ENCODE measurements around the gene PTPRE. TPM values are rescaled to one million over a fixed set of nuclear protein-coding genes. Genes with fewer than 3 reads are reported as not detected.

The PTPRE gene
- total and polyA plus RNA-seq, 2 of the 4 experiments (the other 2 are of a cell fraction), result 0.34 to 0.54 TPM

GRCh38 chr10:127925471-127926207, 18.7 kb downstream of the PTPRE start:
- WGBS, 2 experiments (ENCODE audit: extremely low coverage in 2 of 2, insufficient read length in 1 of 2), result 100% methylated on average over 2 of the region's 6 CpGs; no CpG with 5 or more reads in 1 of the 2 experiments
- BruUV-seq (replicated peaks), result no TSS peak

More at GRCh38 chr10:127925471-127926207, 18.7 kb downstream of the PTPRE start:
- ChIA-PET POLR2A (ENCODE audit: unreplicated experiment) (no interaction called here), CTCF (interaction anchor here (0.8 kb wide), 1 partner anchor 8 kb away, joined by 3 read pairs; no protein-coding TSS in a partner anchor)
- Histone ChIP-seq H3K14ac (replicated peaks; ENCODE audit: low read depth, low read length) (no peak overlapping the region), H3K27me3 (ENCODE audit: control insufficient read depth, insufficient read depth, low read length) (no peaks in the 10 kb centered on the region), H3K79me1 (ENCODE audit: low read depth in 1 of 2, low read length in 2 of 2) (no peaks in the 10 kb centered on the region), H3K27ac (ENCODE audit: insufficient read depth, low read length) (no peak overlapping the region), H2AK5ac (ENCODE audit: low read depth, low read length) (no peak overlapping the region), H3K4me3 (ENCODE audit: insufficient read depth, low read depth, low read length) (no peak overlapping the region), H4K20me1 (ENCODE audit: insufficient read depth, low read length) (no peaks in the 10 kb centered on the region), H3K18ac (ENCODE audit: low read depth, low read length) (no peak overlapping the region), H2AK9ac (replicated peaks; ENCODE audit: low read depth, low read length, poor library complexity) (no peak overlapping the region), H2BK20ac (ENCODE audit: low read depth, low read length) (no peak overlapping the region), H3K4me2 (ENCODE audit: low read depth, low read length) (no peak overlapping the region), H2BK15ac (ENCODE audit: low read depth, low read length) (no peak overlapping the region), H3K23ac (ENCODE audit: low read depth, low read length) (no peak overlapping the region), H3K4me1 (ENCODE audit: control insufficient read depth, insufficient read depth, low read length) (peaks cover 3% of the 10 kb centered on the region; the same call in 1 of the 2 replicates), H4K5ac (ENCODE audit: low read depth, low read length) (no peak overlapping the region), H2BK120ac (ENCODE audit: low read depth, low read length) (no peak overlapping the region), H3K9me3 (ENCODE audit: control insufficient read depth, insufficient read depth, low read length) (no peaks in the 10 kb centered on the region), H2BK5ac (ENCODE audit: low read depth, low read length, poor library complexity, severe bottlenecking) (no peak overlapping the region), H3K9me1 (ENCODE audit: insufficient read depth, low read length) (no peaks in the 10 kb centered on the region), H3K4ac (ENCODE audit: low read depth, low read length) (no peak overlapping the region), H4K91ac (ENCODE audit: insufficient read depth, low read depth, low read length) (no peak overlapping the region), H2AFZ (replicated peaks; ENCODE audit: low read length, poor library complexity) (no peak overlapping the region), H3K9ac (ENCODE audit: low read depth, low read length) (no peak overlapping the region), H3K36me3 (ENCODE audit: control insufficient read depth, insufficient read depth, low read length) (no peaks in the 10 kb centered on the region), H3K56ac (ENCODE audit: extremely low read depth, insufficient read depth, low read length) (no peak overlapping the region), H4K8ac (ENCODE audit: low read depth in 2 of 2, low read length in 2 of 2) (no peak overlapping the region)
- intact Hi-C loops (cut with micrococcal nuclease) (no loop called here), dilution Hi-C loops (cut with HindIII; ENCODE audit: low sequenced_read_pairs, unreplicated experiment) (no loop called here), in situ Hi-C loops (cut with MboI; ENCODE audit: low sequenced_read_pairs) (no loop called here)
- TF ChIP-seq, protein P1, sequence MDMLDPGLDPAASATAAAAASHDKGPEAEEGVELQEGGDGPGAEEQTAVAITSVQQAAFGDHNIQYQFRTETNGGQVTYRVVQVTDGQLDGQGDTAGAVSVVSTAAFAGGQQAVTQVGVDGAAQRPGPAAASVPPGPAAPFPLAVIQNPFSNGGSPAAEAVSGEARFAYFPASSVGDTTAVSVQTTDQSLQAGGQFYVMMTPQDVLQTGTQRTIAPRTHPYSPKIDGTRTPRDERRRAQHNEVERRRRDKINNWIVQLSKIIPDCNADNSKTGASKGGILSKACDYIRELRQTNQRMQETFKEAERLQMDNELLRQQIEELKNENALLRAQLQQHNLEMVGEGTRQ (IDR thresholded peaks at IDR 0.05; ENCODE audit: low read depth, low read length), result no peak
- no peak for TF ChIP-seq BHLHE40 (IDR thresholded peaks at IDR 0.05; ENCODE audit: low read depth, low read length)
- TF ChIP-seq POLR2A (IDR thresholded peaks at IDR 0.05; ENCODE audit: low read depth, low read length), result no peak
- TF ChIP-seq RAD21 (IDR thresholded peaks at IDR 0.05; ENCODE audit: low read length), result no peak
- TF ChIP-seq MAFK (IDR thresholded peaks at IDR 0.05; ENCODE audit: low read depth, low read length), result no peak
- TF ChIP-seq, protein P2, sequence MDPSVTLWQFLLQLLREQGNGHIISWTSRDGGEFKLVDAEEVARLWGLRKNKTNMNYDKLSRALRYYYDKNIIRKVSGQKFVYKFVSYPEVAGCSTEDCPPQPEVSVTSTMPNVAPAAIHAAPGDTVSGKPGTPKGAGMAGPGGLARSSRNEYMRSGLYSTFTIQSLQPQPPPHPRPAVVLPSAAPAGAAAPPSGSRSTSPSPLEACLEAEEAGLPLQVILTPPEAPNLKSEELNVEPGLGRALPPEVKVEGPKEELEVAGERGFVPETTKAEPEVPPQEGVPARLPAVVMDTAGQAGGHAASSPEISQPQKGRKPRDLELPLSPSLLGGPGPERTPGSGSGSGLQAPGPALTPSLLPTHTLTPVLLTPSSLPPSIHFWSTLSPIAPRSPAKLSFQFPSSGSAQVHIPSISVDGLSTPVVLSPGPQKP (IDR thresholded peaks at IDR 0.05; ENCODE audit: borderline replicate concordance, low read depth, low read length), result no peak
- TF ChIP-seq FOS (IDR thresholded peaks at IDR 0.05; ENCODE audit: low read depth, low read length), result no peak
- TF ChIP-seq CEBPB (IDR thresholded peaks at IDR 0.05; ENCODE audit: low read depth, low read length), result no peak
- no peak for ATAC-seq (ENCODE audit: low read depth)
- DNase-seq, result no peak
